GM12874 (cell line): ENCODE measurements around the gene PCDH1.

ENCODE experiments used
- CTCF ChIP-seq: IDR thresholded peaks from 2 replicates; pipeline ENCODE4 v1.5.1; 2011; ENCODE audit warnings: low read depth, mild to moderate bottlenecking, control low read depth, low read length, moderate library complexity; ENCODE audit not compliant: insufficient read depth

PCDH1 gene

GRCh38 chr5:141878186-141878710 is at the start of gene PCDH1:
Gene PCDH1 (minus strand): TSS chr5:141878410. CDS start chr5:141878262, 148 bp downstream.
- no peak for TF ChIP-seq CTCF

GRCh38 chr5:141926434-141926833 is 48.2 kb upstream of the PCDH1 start:
- TF ChIP-seq CTCF, result no peak

- no peak for TF ChIP-seq CTCF
Observed at GRCh38 chr5:141923448-141924313, 45.5 kb upstream of the PCDH1 start, which contains the start of gene DELE1. Gene DELE1 (plus strand): TSS chr5:141923871. CDS start chr5:141923942, 71 bp downstream.

GRCh38 chr5:141920771-141921170 is 42.6 kb upstream of the PCDH1 start:
- no peak for TF ChIP-seq CTCF

- no peak for TF ChIP-seq CTCF
Observed at GRCh38 chr5:141919218-141920119, 41.3 kb upstream of the PCDH1 start.

GRCh38 chr5:141917760-141918159 is 39.5 kb upstream of the PCDH1 start:
- no peak for TF ChIP-seq CTCF

- TF ChIP-seq CTCF, result no peak
Observed at GRCh38 chr5:141916522-141916921, 38.3 kb upstream of the PCDH1 start.
